Thyroid gland (tissue), 4 donors: ENCODE measurements around the gene BNIPL. TPM values are rescaled to one million over a fixed set of nuclear protein-coding genes. Genes with fewer than 3 reads are reported as not detected.

Experiments used
- DNase-seq, 2 donors: peaks; one replicate each; pipeline ENCODE4 v3.0.0-alpha.2; 2019
- H3K27ac ChIP-seq, 3 donors: fragments of 200-600 bp; sonication (generic); 1 replicate in 2 of 3; 2 replicates in 1 of 3; pipeline ENCODE4 v1.5.1; 2016 to 2019; ENCODE audit warnings: mild to moderate bottlenecking in 1 of 3, moderate library complexity in 1 of 3
- H3K27me3 ChIP-seq: fragments of 200-600 bp; sonication (generic); one replicate; pipeline ENCODE4 v1.5.1; 2019
- H3K36me3 ChIP-seq, 2 donors: fragments of 200-600 bp; sonication (generic); one replicate each; pipeline ENCODE4 v1.5.1; 2016 to 2019
- H3K4me1 ChIP-seq, 2 donors: fragments of 200-600 bp; sonication (generic); one replicate each; pipeline ENCODE4 v1.5.1; 2017 to 2019
- H3K4me3 ChIP-seq, 3 donors: fragments of 200-600 bp; sonication (generic); replicated peaks in 1 of 3; 1 replicate in 2 of 3; 2 replicates in 1 of 3; pipeline ENCODE4 v1.5.1; 2016; ENCODE audit warnings: mild to moderate bottlenecking in 1 of 3
- H3K9me3 ChIP-seq: fragments of 200-600 bp; sonication (generic); one replicate; pipeline ENCODE4 v1.5.1; 2017
- CTCF ChIP-seq, 6 experiments: fragments of 200-600 bp in 3 of 6; fragments of 450-650 bp in 3 of 6; sonication (generic) in 3 of 6; IDR thresholded peaks; one replicate each; pipeline ENCODE4 v1.5.1; 2016 to 2019; ENCODE audit warnings: antibody characterized with exemption in 6 of 6, mild to moderate bottlenecking in 2 of 6, inconsistent platforms in 1 of 6, moderate library complexity in 1 of 6
- POLR2A ChIP-seq, 2 donors: fragments of 450-650 bp; IDR thresholded peaks; one replicate each; pipeline ENCODE4 v1.6.1; 2017; ENCODE audit warnings: antibody characterized with exemption in 2 of 2, mild to moderate bottlenecking in 2 of 2, moderate library complexity in 1 of 2
- whole genome bisulfite sequencing, 2 donors: methylation state at CpG; one replicate each; pipeline ENCODE4 v1.1.5; 2017; 5-methylcytosine and 5-hydroxymethylcytosine counted together
- intact Hi-C: fragments of 100-400 bp; cut with DNase I; formaldehyde crosslinking; loops from one replicate; pipeline ENCODE4 v1.15.1; 2023
- total RNA-seq, 4 donors: library from RNA; depleted of rRNA; stranded (reverse); fragments of >200 nt; gene quantifications; one replicate each; pipeline ENCODE4 v1.2.3, GENCODE V29; 2016

BNIPL gene
- total RNA-seq, 4 donors from 2014 or later = 4.0 to 16.8 (median 5.0) TPM

DNA sequence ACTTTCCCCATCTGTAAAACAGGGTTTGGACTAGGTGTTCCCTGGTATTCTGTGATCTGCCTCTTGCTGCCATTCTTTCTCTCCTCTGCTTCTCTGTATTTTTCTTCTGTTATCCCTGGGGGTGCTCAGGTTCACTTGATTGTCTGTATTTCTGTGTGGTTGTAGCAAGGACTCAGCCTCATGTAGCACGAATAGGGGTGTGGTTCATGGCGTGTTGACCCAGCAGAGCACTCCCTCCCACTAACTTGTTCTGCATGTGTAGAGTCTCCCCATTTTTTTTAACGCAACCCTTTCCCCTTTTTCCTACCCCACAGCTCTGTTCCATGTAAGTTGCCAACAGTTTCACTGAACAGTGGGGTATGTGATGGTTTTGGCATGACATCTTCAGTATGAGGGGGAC lies 1.2 kb upstream of the BNIPL start:
- Histone ChIP-seq H3K4me3 (no peak overlapping the region), H3K9me3 (no peaks in the 10 kb centered on the region), H3K4me1 (peaks cover 5 to 10% of the 10 kb centered on the region in 2 donors), H3K27ac (no peak overlapping the region), H3K27me3 (no peaks in the 10 kb centered on the region), H3K36me3 (peaks cover 22 to 37% of the 10 kb centered on the region in 2 donors)
- WGBS, 2 donors = 94 to 96% methylated on average over 3 of the region's 3 CpGs
- no peak for TF ChIP-seq CTCF (IDR thresholded peaks at IDR 0.05)
- no peak for TF ChIP-seq POLR2A (IDR thresholded peaks at IDR 0.05)
- no peak for DNase-seq
- intact Hi-C loops = no loop called here

- Histone ChIP-seq H3K27me3 (no peaks in the 10 kb centered on the region), H3K27ac (peak overlapping the region in 1 of 3 donors; percentile 30), H3K4me1 (peaks cover 5 to 6% of the 10 kb centered on the region in 2 donors), H3K36me3 (peaks cover 16 to 20% of the 10 kb centered on the region in 2 donors), H3K4me3 (no peak overlapping the region), H3K9me3 (no peaks in the 10 kb centered on the region)
- no peak for DNase-seq
- intact Hi-C loops = no loop called here
- TF ChIP-seq POLR2A (IDR thresholded peaks at IDR 0.05) = no peak
- TF ChIP-seq CTCF (IDR thresholded peaks at IDR 0.05) = no peak
- 79 to 82% methylated on average over 6 of the region's 6 CpGs for WGBS, 2 donors
Observed at GRCh38 chr1:151037032-151037431, 646 bp downstream of the BNIPL start.

DNA sequence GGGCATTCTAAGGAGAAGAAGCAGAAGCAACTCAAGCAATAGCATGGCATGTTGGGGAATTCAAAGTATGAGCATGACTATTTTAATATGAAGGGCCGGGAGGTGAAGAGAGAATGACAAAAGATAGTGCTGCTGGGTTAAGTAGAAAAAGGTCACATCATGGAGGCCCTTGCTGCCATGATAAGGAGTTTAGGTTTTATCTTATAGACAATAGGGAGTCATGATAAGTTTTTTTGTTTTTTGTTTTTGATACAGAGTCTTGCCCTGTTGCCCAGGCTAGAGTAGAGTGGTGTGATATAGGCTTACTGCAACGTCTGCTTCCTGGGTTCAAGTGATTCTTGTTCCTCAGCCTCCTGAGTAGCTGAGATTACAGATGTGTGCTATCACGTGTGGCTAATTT lies 3.1 kb downstream of the BNIPL start:
- TF ChIP-seq CTCF (IDR thresholded peaks at IDR 0.05) (no peak), POLR2A (IDR thresholded peaks at IDR 0.05) (no peak)
- WGBS, 2 donors = 94 to 95% methylated on average over 3 of the region's 3 CpGs

DNA sequence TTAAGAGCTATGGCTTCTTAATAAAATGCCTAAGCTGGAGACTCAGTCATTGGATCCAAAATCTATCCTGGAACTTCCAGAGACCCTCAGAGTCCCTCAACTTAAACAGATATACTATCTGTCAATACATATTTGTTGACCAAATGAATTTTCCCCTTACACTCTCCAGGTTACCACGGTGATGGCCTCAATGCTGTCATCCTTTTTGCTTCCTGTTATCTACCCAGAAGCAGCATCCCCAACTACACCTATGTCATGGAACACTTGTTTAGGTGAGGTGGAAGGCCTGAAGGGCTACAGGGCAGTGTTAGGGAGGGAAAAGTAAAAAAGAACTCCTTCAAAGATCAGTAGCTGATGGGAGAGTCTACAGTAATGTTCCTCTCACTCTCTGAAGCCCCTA lies 6.8 kb downstream of the BNIPL start:
- Histone ChIP-seq H3K4me1 (peaks cover 5% of the 10 kb centered on the region in 2 donors), H3K27ac (no peak overlapping the region), H3K4me3 (no peak overlapping the region), H3K36me3 (peaks cover 0 to 5% of the 10 kb centered on the region in 2 donors), H3K27me3 (no peaks in the 10 kb centered on the region), H3K9me3 (no peaks in the 10 kb centered on the region)
- 80 to 88% methylated on average over 1 of the region's 1 CpG for WGBS, 2 donors
- intact Hi-C loops = no loop called here
- no peak for DNase-seq
- TF ChIP-seq POLR2A (IDR thresholded peaks at IDR 0.05) = no peak
- no peak for TF ChIP-seq CTCF (IDR thresholded peaks at IDR 0.05)

More for the DNA sequence above, 3.1 kb downstream of the BNIPL start:
- Histone ChIP-seq H3K4me3 (no peak overlapping the region), H3K27ac (no peak overlapping the region), H3K9me3 (no peaks in the 10 kb centered on the region), H3K36me3 (peaks cover 6 to 11% of the 10 kb centered on the region in 2 donors), H3K4me1 (peaks cover 5 to 6% of the 10 kb centered on the region in 2 donors), H3K27me3 (no peaks in the 10 kb centered on the region)
- intact Hi-C loops = no loop called here
- DNase-seq = no peak

GRCh38 chr1:151047591-151047924 lies 11.2 kb downstream of the BNIPL start, which contains the start of gene C1orf56:
C1orf56 (plus strand) TSS chr1:151047751; CDS start chr1:151047848, 97 bp downstream.
- Histone ChIP-seq H3K36me3 (peaks cover 6 to 18% of the 10 kb centered on the region in 2 donors), H3K27ac (peak within 1 kb of the TSS; percentile 89 to 95 (median 95)), H3K4me3 (peak within 1 kb of the TSS; percentile 42 to 74 (median 69)), H3K9me3 (no peaks in the 10 kb centered on the region), H3K4me1 (peaks cover 11 to 18% of the 10 kb centered on the region in 2 donors), H3K27me3 (no peaks in the 10 kb centered on the region)
- 0 to 1% methylated on average over 17 to 20 of the region's 29 CpGs for WGBS, 2 donors
- TF ChIP-seq POLR2A (IDR thresholded peaks at IDR 0.05) (peak; percentile 34 to 87), CTCF (IDR thresholded peaks at IDR 0.05) (no peak)
- peak; percentile 77 to 81 for DNase-seq
- intact Hi-C loops = no loop called here
